Epithelial cell of esophagus (primary cell): ENCODE data around the gene SMTN.

ENCODE experiments used
- DNase-seq: peaks from one replicate; pipeline ENCODE4 v3.0.0; 2010; ENCODE audit warnings: low read depth
- H3K4me3 ChIP-seq: 2 replicates; pipeline ENCODE4 v1.5.1; 2011; ENCODE audit warnings: mild to moderate bottlenecking, low read length, control low read depth
- TF ChIP-seq, protein P1 (sequence below): IDR thresholded peaks from 2 replicates; pipeline ENCODE4 v1.5.1; 2011; ENCODE audit warnings: low read depth, mild to moderate bottlenecking, low read length, control low read depth, inconsistent platforms; ENCODE audit not compliant: insufficient read depth; ENCODE audit errors: missing control alignments

The SMTN gene

GRCh38 chr22:31148488-31148887 is 67.4 kb downstream of the SMTN start:
- H3K4me3 ChIP-seq = no peak overlapping the region
- no peak for DNase-seq
- TF ChIP-seq, protein P1, sequence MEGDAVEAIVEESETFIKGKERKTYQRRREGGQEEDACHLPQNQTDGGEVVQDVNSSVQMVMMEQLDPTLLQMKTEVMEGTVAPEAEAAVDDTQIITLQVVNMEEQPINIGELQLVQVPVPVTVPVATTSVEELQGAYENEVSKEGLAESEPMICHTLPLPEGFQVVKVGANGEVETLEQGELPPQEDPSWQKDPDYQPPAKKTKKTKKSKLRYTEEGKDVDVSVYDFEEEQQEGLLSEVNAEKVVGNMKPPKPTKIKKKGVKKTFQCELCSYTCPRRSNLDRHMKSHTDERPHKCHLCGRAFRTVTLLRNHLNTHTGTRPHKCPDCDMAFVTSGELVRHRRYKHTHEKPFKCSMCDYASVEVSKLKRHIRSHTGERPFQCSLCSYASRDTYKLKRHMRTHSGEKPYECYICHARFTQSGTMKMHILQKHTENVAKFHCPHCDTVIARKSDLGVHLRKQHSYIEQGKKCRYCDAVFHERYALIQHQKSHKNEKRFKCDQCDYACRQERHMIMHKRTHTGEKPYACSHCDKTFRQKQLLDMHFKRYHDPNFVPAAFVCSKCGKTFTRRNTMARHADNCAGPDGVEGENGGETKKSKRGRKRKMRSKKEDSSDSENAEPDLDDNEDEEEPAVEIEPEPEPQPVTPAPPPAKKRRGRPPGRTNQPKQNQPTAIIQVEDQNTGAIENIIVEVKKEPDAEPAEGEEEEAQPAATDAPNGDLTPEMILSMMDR = no peak

DNA sequence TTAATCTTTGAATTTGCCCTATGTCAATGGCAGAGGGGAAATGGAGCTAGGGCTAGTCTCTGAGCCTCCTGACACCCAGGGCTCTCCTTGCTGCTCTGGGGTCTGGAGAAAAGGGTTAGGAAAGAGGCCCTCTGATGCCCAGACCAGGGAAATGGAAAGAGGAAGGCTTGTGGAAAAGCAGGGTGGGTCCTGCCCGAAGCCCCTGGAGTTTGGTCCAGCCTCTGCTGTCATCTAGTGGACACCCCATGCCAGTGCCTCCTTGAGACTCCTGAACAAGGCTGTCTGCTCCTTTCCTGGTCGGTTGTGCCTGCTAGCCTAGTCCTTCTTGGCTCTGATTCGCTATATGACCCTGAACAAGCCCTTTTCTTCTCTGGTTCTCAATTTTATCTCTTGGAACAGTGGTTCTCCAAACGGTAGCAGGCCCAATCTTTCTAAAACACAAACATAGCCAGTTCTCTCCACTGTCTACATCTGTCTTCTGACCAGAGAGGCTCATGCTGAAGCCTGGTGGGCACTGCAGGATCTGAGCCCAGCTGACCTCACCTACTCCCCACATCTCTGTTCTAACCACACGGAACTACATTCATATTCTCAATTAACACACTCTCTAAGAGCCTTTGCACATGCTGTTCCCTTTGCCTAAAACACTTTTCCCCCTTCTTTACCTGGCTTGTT is 68.0 kb downstream of the SMTN start:
- peak; percentile 75 for DNase-seq
- no peak overlapping the region for H3K4me3 ChIP-seq
- TF ChIP-seq, protein P1 = peak; percentile 99

DNA sequence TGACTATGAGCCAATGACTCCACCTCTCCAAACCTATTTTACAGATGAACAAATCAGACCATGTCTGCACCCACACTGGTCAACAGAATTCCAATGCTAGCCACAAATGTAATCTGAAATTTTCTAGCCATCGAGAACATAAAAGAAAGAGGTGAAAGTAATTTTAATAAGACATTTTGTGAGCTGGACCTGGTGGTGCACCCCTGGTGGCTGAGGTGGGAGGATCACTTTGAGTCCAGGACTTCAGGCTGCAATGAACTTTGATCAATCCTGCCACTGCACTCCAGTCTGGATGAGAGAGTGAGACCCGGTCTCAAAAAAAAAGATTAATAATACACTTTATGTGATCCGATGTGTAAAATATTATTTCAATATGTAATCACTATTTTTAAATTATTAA is 69.5 kb downstream of the SMTN start:
- TF ChIP-seq, protein P1 = peak; percentile 43
- DNase-seq = no peak
- H3K4me3 ChIP-seq = no peak overlapping the region

DNA sequence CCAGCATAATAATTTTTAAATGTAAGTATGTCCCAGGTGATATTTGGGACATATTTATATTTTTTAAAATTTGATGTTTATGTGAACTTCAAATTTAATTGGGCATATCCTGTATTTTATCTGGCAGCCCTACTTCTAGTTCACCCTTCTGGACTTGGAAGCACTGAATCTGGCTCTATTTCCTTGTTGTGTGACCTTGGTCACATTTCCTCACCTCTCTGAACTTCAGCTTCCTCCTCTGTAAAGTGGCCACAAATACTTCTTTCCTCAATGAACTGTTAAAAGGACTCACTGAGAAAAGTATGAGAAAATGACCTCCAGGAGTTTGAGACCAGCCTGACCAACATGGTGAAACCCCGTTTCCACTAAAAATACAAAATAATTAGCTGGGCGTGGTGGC is 70.8 kb downstream of the SMTN start:
- no peak overlapping the region for H3K4me3 ChIP-seq
- no peak for DNase-seq
- TF ChIP-seq, protein P1 = no peak

DNA sequence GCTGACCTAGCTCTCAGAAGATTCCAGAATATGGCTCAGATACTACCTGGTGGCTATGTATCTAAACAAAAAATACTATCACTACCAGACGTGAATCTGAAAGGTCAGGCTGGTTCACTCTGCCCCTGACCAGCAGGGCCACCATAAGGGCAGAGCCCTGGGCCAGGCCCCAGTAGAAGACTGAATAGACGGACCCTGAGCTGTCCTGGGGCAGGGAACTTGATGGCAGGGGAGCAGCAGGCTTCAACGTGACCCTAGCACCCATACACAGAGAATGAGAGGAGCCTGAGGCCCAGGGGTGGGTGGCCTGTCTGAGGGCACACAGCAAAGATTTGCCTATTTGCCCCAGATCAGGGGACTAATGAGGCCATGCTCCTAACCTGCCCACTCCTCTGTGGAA is 72.2 kb downstream of the SMTN start:
- no peak for DNase-seq
- H3K4me3 ChIP-seq = no peak overlapping the region
- TF ChIP-seq, protein P1 = no peak
